ENCODE results near the gene CSPG4. TPM values are rescaled to one million over a fixed set of nuclear protein-coding genes. Genes with fewer than 3 reads are reported as not detected.

The CSPG4 gene
- total RNA-seq, 1 experiment from 2014 or later = 21.2 TPM

Other genes starting within 250 kb of the CSPG4 start
- gene PTPN9, start 133.5 kb downstream of the CSPG4 start, total RNA-seq (2014; rRNA removed; shearing (Covaris generic)) = 20.8 and 21.2 TPM in 2 replicates
- gene SNUPN, start 87.1 kb downstream of the CSPG4 start, total RNA-seq (2014; rRNA removed; shearing (Covaris generic)) = 36.0 and 41.4 TPM in 2 replicates
- 115 and 126 TPM in 2 replicates for gene IMP3, start 72.6 kb downstream of the CSPG4 start, total RNA-seq (2014; rRNA removed; shearing (Covaris generic))
- gene SNX33, start 64.9 kb downstream of the CSPG4 start, total RNA-seq (2014; rRNA removed; shearing (Covaris generic)) = 7.1 and 7.8 TPM in 2 replicates
- gene UBE2Q2, start 130.6 kb upstream of the CSPG4 start, total RNA-seq (2014; rRNA removed; shearing (Covaris generic)) = 38.3 and 41.4 TPM in 2 replicates
- 59.1 and 61.9 TPM in 2 replicates for gene FBXO22, start 191.0 kb upstream of the CSPG4 start, total RNA-seq (2014; rRNA removed; shearing (Covaris generic))

All from Daoy (cell line).